Activated CD8-positive, alpha-beta memory T cell treated with anti-CD3 and anti-CD28 coated beads, Interleukin-2, amount 50 U/mL, for 4 hours (primary cell): Measurements from ENCODE around the gene MEIOC.

Source experiments
- DNase-seq: peaks from one replicate; pipeline ENCODE4 v3.0.0-alpha.2; 2020

The MEIOC gene

GRCh38 chr17:44719444-44719843 is 63.2 kb downstream of the MEIOC start:
- no peak for DNase-seq

- DNase-seq: no peak
These were observed 66.0 kb downstream of the MEIOC start for GRCh38 chr17:44722254-44722653.
